ENCODE results near the gene HENMT1.
"Not testable (repeated sequence)": the region's sequence is repeated elsewhere in the genome, so short reads cannot be mapped to it uniquely, and the experiment has no call there.

The HENMT1 gene

DNA sequence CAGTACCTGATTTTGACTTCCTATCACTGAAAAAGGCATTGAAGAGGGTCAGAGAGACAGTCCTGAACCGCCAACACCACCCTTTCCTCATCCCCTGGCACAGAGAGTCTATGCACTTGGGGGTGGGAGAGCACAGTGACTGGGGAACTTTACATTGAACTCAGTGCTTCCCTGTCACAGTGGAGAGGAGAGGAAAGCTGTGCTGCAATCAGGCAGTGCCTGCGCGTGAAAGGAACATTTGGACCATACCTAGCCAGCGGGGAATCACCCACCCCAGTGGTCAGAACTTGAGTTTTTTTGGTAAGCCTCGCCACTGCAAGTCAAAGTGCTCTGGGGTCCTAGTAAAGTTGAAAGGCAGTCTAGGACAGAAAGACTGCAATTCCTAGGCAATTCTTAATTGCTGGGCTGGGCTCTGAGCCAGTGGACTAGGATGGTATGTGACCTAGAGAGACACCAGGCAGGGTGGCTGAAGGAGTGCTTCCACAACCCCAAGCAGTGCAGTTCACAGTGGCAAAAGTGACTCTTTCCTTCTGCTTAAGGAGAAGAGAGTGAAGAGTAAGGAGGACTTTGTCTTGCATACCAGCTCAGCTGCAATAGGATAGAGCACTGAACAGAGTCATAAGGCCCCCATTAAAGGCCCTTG lies 9.4 kb upstream of the HENMT1 start:
- H3K4me1 ChIP-seq (ENCODE audit: control insufficient read depth, insufficient read depth, low read length) = no peaks in the 10 kb centered on the region
- no peaks in the 10 kb centered on the region; the same call in 1 of the 2 replicates for H3K9me3 ChIP-seq (ENCODE audit: control insufficient read depth, insufficient read depth, low read length)
- no peak overlapping the region for H3K27ac ChIP-seq (ENCODE audit: low read depth, low read length)
- no peak overlapping the region for H3K9ac ChIP-seq (ENCODE audit: low read depth, low read length)
- no peak overlapping the region for H3K4me3 ChIP-seq (ENCODE audit: low read depth, low read length)
- H3K27me3 ChIP-seq (ENCODE audit: control insufficient read depth, insufficient read depth, low read length) = no peaks in the 10 kb centered on the region
- H3K36me3 ChIP-seq (ENCODE audit: control insufficient read depth, insufficient read depth, low read length) = no peaks in the 10 kb centered on the region

DNA sequence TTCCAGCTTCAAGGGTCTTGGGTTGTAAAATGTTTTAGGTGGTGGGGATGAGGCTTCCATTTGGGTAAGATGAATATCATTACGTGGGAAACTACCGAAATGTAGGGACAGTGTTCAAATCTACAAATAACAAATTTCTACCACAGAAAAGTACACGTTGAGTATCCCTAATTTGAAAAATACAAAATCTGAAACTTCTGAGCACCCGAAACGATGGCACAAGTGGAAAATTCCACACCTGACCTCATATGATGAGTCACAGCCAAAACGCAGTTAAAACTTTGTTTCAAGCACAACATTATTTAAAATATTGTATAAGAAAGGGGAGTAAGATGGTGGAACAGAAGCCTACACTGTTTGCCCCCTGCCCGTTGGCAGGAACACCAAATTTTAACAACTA lies 8.8 kb upstream of the HENMT1 start:
- Histone ChIP-seq H3K27me3 (ENCODE audit: control insufficient read depth, insufficient read depth, low read length) (no peaks in the 10 kb centered on the region), H3K4me1 (ENCODE audit: control insufficient read depth, insufficient read depth, low read length) (no peaks in the 10 kb centered on the region), H3K36me3 (ENCODE audit: control insufficient read depth, insufficient read depth, low read length) (no peaks in the 10 kb centered on the region), H3K4me3 (ENCODE audit: low read depth, low read length) (no peak overlapping the region), H3K27ac (ENCODE audit: low read depth, low read length) (no peak overlapping the region), H3K9me3 (ENCODE audit: control insufficient read depth, insufficient read depth, low read length) (no peaks in the 10 kb centered on the region), H3K9ac (ENCODE audit: low read depth, low read length) (no peak overlapping the region)

DNA sequence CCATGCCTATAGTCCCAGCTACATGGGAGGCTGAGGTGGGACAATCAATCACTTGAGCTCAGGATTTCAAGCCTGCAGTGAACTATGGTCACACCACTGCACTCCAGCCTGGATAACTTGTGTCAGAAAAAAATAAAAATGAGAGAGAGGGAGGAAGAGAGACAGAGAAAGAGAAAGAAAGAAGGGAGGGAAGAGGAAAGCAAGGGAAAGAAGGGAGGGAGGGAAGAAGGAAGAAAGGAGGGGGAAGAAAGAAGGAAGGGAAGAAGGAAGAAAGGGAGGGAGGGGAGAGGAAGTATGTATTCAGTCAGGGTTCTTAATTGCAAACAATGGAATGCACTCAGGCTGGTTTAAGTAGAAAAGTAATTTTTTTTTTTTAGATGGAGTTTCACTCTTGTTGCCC lies 7.9 kb upstream of the HENMT1 start:
- Histone ChIP-seq H3K9me3 (ENCODE audit: control insufficient read depth, insufficient read depth, low read length) (no peaks in the 10 kb centered on the region), H3K27ac (ENCODE audit: low read depth, low read length) (no peak overlapping the region), H3K27me3 (ENCODE audit: control insufficient read depth, insufficient read depth, low read length) (no peaks in the 10 kb centered on the region), H3K36me3 (ENCODE audit: control insufficient read depth, insufficient read depth, low read length) (no peaks in the 10 kb centered on the region), H3K4me1 (ENCODE audit: control insufficient read depth, insufficient read depth, low read length) (no peaks in the 10 kb centered on the region), H3K4me3 (ENCODE audit: low read depth, low read length) (no peak overlapping the region), H3K9ac (ENCODE audit: low read depth, low read length) (no peak overlapping the region)

DNA sequence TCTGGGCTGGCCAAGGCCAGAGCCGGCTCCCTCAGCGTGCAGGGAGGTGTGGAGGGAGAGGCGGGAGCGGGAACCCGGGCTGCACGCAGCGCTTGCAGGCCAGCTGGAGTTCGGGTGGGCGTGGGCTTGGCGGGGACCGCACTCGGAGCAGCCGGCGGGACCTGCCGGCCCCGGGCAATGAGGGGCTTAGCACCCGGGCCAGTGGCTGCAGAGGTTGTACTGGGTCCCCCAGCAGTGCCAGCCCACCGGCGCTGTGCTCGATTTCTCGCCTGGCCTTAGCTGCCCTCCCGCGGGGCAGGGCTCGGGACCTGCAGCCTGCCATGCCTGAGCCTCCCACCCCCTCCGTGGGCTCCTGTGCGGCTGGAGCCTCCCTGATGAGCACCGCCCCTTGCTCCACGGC lies 6.5 kb upstream of the HENMT1 start:
- H3K9me3 ChIP-seq (ENCODE audit: control insufficient read depth, insufficient read depth, low read length); H3K9ac ChIP-seq (ENCODE audit: low read depth, low read length); H3K27me3 ChIP-seq (ENCODE audit: control insufficient read depth, insufficient read depth, low read length); H3K27ac ChIP-seq (ENCODE audit: low read depth, low read length); H3K36me3 ChIP-seq (ENCODE audit: control insufficient read depth, insufficient read depth, low read length); H3K4me1 ChIP-seq (ENCODE audit: control insufficient read depth, insufficient read depth, low read length); H3K4me3 ChIP-seq (ENCODE audit: low read depth, low read length): not testable (repeated sequence)

DNA sequence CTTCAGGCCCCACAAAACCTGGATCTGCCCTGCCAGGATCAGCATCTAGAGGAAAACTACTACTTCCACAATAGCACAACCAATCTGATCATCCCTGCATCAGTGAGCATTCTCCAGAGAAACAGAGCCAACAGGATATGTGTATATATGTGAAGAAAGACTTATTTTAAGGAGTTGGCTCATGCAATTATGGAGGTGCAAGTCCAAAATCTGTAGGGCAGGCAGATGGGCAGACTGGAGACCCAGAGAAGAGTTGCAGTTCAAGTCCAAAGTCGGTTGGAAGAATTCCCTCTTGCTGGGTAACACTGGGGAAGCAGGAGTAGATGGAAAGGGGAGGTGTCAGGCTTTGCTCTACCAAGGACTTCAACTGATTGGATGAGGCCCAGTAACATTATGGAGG lies 4.9 kb upstream of the HENMT1 start:
- Histone ChIP-seq H3K36me3 (ENCODE audit: control insufficient read depth, insufficient read depth, low read length) (no peaks in the 10 kb centered on the region), H3K4me3 (ENCODE audit: low read depth, low read length) (no peak overlapping the region), H3K27me3 (ENCODE audit: control insufficient read depth, insufficient read depth, low read length) (peaks cover 22% of the 10 kb centered on the region), H3K9me3 (ENCODE audit: control insufficient read depth, insufficient read depth, low read length) (no peaks in the 10 kb centered on the region), H3K4me1 (ENCODE audit: control insufficient read depth, insufficient read depth, low read length) (no peaks in the 10 kb centered on the region; the same call in 1 of the 2 replicates), H3K9ac (ENCODE audit: low read depth, low read length) (no peak overlapping the region), H3K27ac (ENCODE audit: low read depth, low read length) (no peak overlapping the region)

DNA sequence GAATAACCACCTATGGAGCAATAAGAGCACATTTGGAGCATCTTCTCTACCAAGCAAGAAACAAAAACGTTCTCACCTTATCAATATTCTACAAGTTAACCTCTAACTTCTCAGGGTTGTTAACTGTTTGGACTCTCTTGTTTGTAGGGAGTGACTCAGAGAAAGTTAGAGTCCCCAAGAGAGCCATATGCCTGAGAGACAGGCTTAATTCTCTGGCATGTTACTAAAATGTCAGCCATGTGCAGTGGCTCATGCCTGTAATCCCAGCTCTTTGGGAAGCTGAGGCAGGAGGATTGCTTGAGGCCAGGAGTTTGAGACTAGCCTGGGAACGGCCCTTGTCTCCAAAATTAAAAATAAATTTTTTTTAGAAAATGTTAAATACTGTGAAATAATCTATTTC lies 4.2 kb upstream of the HENMT1 start:
- H3K9me3 ChIP-seq (ENCODE audit: control insufficient read depth, insufficient read depth, low read length) = no peaks in the 10 kb centered on the region
- no peak overlapping the region for H3K4me3 ChIP-seq (ENCODE audit: low read depth, low read length)
- no peaks in the 10 kb centered on the region for H3K36me3 ChIP-seq (ENCODE audit: control insufficient read depth, insufficient read depth, low read length)
- H3K4me1 ChIP-seq (ENCODE audit: control insufficient read depth, insufficient read depth, low read length) = no peaks in the 10 kb centered on the region; the same call in 1 of the 2 replicates
- no peak overlapping the region for H3K9ac ChIP-seq (ENCODE audit: low read depth, low read length)
- no peak overlapping the region for H3K27ac ChIP-seq (ENCODE audit: low read depth, low read length)
- H3K27me3 ChIP-seq (ENCODE audit: control insufficient read depth, insufficient read depth, low read length) = peaks cover 23% of the 10 kb centered on the region

DNA sequence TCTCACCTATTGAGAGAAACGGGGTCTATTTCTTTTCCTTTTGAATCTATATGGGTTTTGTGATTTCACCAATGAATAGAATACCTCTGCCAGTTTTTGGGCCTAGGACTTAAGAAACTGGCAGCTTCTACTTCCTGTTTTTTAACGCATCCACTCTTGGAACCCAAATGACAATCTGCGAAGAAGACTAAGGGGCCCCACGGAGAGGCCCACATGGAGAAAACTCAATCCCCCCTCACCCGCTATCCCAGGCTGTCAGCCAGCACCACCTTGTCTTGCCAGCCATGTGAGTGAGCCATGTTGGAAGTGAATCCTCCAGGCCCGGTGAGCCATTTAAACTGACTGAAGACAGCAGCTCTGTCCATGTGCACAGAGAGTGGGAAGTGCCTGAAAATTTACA lies 3.6 kb upstream of the HENMT1 start:
- peaks cover 23% of the 10 kb centered on the region for H3K27me3 ChIP-seq (ENCODE audit: control insufficient read depth, insufficient read depth, low read length)
- H3K9me3 ChIP-seq (ENCODE audit: control insufficient read depth, insufficient read depth, low read length) = no peaks in the 10 kb centered on the region
- H3K4me3 ChIP-seq (ENCODE audit: low read depth, low read length) = no peak overlapping the region
- no peak overlapping the region for H3K9ac ChIP-seq (ENCODE audit: low read depth, low read length)
- H3K27ac ChIP-seq (ENCODE audit: low read depth, low read length) = no peak overlapping the region
- H3K36me3 ChIP-seq (ENCODE audit: control insufficient read depth, insufficient read depth, low read length) = no peaks in the 10 kb centered on the region
- no peaks in the 10 kb centered on the region; the same call in 1 of the 2 replicates for H3K4me1 ChIP-seq (ENCODE audit: control insufficient read depth, insufficient read depth, low read length)

DNA sequence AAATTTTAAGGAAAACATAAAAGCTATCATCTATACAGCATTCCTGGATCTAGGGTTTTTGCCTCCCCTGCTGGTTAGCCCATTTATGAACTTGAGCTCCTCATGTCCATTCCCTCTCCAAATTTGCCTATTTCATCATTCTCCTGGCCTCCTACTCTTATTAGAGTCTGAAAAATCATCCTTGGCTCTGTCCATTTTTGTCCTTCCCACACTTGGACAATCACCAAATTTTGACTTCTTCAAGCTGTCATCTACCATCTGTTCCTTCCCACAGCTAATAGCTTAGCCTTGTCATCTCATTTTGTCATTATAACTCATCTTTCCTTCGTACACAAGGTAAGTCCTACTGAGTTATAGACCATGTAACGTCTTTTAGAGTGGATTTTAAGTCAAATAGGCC lies 2.2 kb upstream of the HENMT1 start:
- Histone ChIP-seq H3K36me3 (ENCODE audit: control insufficient read depth, insufficient read depth, low read length) (no peaks in the 10 kb centered on the region), H3K27ac (ENCODE audit: low read depth, low read length) (no peak overlapping the region), H3K4me3 (ENCODE audit: low read depth, low read length) (no peak overlapping the region), H3K9me3 (ENCODE audit: control insufficient read depth, insufficient read depth, low read length) (no peaks in the 10 kb centered on the region), H3K4me1 (ENCODE audit: control insufficient read depth, insufficient read depth, low read length) (no peaks in the 10 kb centered on the region; the same call in 1 of the 2 replicates), H3K9ac (ENCODE audit: low read depth, low read length) (no peak overlapping the region), H3K27me3 (ENCODE audit: control insufficient read depth, insufficient read depth, low read length) (peaks cover 23% of the 10 kb centered on the region)

DNA sequence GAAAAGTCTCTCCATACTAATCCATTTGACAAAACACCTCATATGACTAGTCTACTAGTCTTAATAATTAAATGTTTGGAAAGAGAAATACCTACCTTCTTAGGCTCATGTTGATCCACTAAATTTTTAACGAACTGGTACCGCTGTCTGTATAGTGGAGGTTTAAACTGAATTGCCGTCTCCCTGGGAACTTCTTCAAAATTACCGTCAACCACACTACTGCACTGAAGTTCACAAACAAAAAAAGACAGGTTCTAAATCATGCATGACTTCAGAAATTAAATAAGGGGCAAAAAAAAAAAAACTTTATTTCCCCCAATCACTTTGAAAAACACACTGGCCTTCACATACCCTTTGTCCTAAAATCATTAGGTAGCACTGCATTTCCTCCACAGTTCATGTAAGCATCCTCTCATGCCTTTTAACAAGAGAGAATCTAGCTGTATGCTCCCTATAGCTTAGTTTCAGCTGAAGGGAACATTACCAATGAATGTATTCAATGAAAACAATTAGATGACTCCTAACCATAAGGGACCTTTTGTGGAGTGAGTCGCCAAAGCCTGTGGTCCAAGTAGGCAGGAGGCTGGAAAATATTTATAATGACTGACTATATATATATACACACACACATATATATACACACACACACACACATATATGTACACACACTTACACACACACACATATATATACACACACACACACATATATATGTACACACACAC lies 3.4 kb downstream of the HENMT1 start:
- H3K4me1 ChIP-seq (ENCODE audit: control insufficient read depth, insufficient read depth, low read length) = no peaks in the 10 kb centered on the region; the same call in 1 of the 2 replicates
- H3K36me3 ChIP-seq (ENCODE audit: control insufficient read depth, insufficient read depth, low read length) = no peaks in the 10 kb centered on the region
- H3K27me3 ChIP-seq (ENCODE audit: control insufficient read depth, insufficient read depth, low read length) = peaks cover 19% of the 10 kb centered on the region
- no peaks in the 10 kb centered on the region for H3K9me3 ChIP-seq (ENCODE audit: control insufficient read depth, insufficient read depth, low read length)
- no peak overlapping the region for H3K4me3 ChIP-seq (ENCODE audit: low read depth, low read length)
- no peak overlapping the region for H3K9ac ChIP-seq (ENCODE audit: low read depth, low read length)
- no peak overlapping the region for H3K27ac ChIP-seq (ENCODE audit: low read depth, low read length)

DNA sequence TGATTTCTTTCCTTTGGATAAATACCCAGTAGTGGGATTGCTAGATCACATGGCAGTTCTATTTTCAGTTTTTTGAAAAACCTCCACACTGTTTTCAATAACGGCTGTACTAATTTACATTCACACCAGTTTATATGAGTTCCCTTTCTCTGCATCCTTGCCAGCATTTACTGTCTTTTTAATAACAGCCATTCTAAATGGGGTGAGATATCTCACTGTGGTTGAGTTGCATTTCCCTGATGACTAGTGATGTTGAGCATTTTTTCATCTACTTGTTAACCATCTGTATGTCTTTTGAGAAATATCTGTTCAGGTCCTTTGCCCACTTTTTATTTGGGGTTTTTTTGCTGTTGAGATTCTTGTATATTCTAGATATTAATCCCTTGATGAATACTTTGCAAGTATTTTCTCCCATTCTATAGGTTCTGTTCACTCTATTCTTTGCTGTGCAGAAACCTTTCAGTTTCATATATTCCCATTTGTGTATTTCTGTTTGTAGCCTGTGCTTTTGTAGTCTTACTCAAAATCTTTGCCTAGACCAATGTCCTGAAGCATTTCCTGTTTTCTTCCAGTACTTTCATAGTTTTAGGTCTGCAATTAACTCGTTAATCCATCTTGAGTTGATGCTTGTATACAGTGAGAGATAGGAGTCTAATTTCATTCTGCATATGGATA lies 7.3 kb downstream of the HENMT1 start:
- Histone ChIP-seq H3K4me3 (ENCODE audit: low read depth, low read length) (no peak overlapping the region), H3K4me1 (ENCODE audit: control insufficient read depth, insufficient read depth, low read length) (no peaks in the 10 kb centered on the region), H3K36me3 (ENCODE audit: control insufficient read depth, insufficient read depth, low read length) (no peaks in the 10 kb centered on the region), H3K27me3 (ENCODE audit: control insufficient read depth, insufficient read depth, low read length) (no peaks in the 10 kb centered on the region), H3K9me3 (ENCODE audit: control insufficient read depth, insufficient read depth, low read length) (no peaks in the 10 kb centered on the region), H3K27ac (ENCODE audit: low read depth, low read length) (no peak overlapping the region), H3K9ac (ENCODE audit: low read depth, low read length) (no peak overlapping the region)

DNA sequence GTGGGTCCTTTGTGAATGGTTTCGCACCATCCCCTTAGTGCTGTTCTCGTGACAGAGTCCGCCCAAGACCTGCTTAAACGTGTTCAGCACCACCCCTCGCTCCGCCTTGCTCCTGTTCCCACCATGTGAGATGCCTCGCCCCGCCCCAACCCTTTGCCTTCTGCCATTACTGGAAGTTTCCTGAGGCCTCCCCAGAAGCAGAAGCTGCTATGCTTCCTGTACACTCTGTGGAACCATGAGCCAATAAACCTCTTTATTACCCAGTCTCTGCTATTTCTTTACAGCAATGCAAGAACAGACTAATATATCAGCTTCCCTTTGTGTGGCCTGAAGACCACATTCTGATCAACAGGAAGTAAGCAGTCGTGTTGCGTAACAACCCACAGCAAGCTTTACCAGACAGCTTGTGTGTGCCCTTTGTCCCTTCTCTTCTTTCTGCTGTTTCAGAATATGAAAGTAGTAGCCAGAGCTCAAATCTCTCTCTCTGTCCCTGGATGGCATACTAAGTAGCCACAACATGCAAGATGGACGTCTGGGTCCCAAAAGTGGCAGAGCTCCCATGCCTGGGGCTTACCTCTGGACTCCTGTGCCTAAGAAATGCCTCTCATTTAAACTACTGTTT lies 14.1 kb downstream of the HENMT1 start:
- H3K9ac ChIP-seq (ENCODE audit: low read depth, low read length) = no peak overlapping the region
- H3K4me3 ChIP-seq (ENCODE audit: low read depth, low read length) = no peak overlapping the region
- H3K27me3 ChIP-seq (ENCODE audit: control insufficient read depth, insufficient read depth, low read length) = no peaks in the 10 kb centered on the region
- H3K9me3 ChIP-seq (ENCODE audit: control insufficient read depth, insufficient read depth, low read length) = no peaks in the 10 kb centered on the region
- H3K27ac ChIP-seq (ENCODE audit: low read depth, low read length) = no peak overlapping the region
- H3K36me3 ChIP-seq (ENCODE audit: control insufficient read depth, insufficient read depth, low read length) = no peaks in the 10 kb centered on the region
- no peaks in the 10 kb centered on the region for H3K4me1 ChIP-seq (ENCODE audit: control insufficient read depth, insufficient read depth, low read length)

Measured in HUES48 (cell line).